Skin epidermis (tissue), 12 donors: Measurements from ENCODE around the gene SMIM5.
A peak's percentile ranks its signal among the peaks of the same experiment; 100 is the strongest.

ENCODE experiments used
- H3K27ac ChIP-seq, 21 experiments: fragments of 200-600 bp; sonication (generic) in 11 of 21; one replicate each; pipeline ENCODE4 v1.5.0; 2020; ENCODE audit warnings: mild to moderate bottlenecking in 3 of 21, inconsistent platforms in 2 of 21, moderate library complexity in 2 of 21
- H3K4me3 ChIP-seq, 7 experiments: fragments of 200-600 bp; sonication (generic) in 2 of 7; one replicate each; pipeline ENCODE4 v1.5.0; 2020; ENCODE audit warnings: inconsistent platforms in 2 of 7, mild to moderate bottlenecking in 2 of 7, moderate library complexity in 1 of 7

Gene SMIM5

DNA sequence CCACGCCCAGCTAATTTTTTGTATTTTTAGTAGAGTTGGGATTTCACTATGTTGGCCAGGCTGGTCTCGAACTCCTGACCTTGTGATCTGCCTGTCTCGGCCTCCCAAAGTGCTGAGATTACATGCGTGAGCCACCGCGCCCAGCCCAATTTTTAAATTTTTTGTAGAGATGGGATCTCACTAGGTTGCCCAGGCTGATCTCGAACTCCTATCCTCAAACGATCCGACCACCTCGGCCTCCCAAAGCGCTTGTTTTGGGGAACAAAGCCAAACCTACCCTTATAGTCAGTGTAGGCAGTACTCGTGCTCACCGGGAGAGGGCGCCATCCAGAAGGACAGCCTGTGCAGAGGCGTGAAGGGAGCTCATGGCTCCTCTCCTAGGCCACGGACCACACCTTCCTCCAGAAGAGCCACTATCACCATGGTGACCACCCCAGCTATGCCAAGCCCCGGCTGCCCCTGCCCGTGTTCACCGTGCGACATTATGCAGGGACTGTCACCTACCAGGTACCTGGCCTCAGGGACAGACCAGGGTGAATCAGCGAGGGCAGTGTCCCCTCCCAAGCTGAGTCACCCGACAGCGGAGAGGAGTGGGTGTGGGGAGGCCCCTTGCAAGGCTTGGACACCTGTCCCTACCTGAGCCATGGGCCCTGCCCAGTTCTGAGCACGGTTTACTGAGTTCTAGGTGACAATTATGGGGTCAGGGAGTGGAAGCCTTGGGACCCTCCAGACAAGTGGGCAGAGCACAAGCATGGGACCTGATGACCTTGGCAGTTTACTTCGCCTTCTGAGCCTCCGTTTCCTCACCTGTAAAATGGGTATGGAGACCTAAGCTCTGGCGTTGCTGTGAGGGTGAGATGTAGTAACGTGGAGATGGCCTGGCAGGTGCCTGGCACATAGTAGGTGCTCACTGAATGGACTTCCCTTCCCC lies 31.9 kb upstream of the SMIM5 start:
- Histone ChIP-seq H3K4me3 (no peak overlapping the region), H3K27ac (peak overlapping the region in 1 of 21 experiments; percentile 11)

DNA sequence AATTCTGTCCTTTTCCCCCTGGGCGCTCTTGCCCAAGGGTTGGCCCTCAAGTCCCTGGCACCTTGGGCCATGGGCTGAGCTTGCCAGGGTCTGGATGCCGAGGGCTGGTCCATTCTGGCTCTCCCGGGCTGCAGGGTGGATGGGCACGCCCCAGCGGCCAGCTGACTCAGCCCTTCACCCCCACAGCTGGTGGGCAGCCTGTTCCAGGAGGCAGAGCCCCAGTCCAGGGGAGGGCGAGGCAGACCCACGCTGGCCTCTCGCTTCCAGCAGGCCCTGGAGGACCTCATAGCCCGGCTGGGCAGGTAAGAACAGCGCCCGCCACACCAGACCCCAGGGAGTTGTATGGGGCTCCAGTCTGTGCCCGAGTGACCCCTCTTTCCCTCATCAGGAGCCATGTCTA lies 30.6 kb upstream of the SMIM5 start:
- H3K4me3 ChIP-seq, result no peak overlapping the region
- H3K27ac ChIP-seq, result peak overlapping the region in 3 of 21 experiments; percentile 25 to 61 (median 36)

DNA sequence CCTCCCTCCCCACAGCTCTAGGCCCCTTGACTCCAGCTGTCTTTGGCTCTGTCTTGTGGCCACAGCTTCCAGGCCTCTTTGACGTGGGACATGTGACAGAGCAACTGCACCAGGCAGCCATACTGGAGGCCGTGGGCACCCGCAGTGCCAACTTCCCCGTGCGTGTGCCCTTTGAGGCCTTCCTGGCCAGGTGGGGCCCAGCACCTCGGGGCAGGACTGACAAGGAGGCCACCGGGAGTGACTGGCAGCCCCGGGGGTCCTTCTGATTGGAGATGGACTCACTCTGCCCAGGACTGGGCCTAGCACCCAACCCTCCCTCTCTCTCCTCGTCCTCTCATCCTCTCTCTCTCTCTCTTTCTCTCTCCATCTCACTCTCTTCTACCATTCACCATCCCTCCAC lies 30.1 kb upstream of the SMIM5 start:
- H3K4me3 ChIP-seq, result no peak overlapping the region
- H3K27ac ChIP-seq, result peak overlapping the region in 6 of 21 experiments; percentile 0 to 63 (median 44)

DNA sequence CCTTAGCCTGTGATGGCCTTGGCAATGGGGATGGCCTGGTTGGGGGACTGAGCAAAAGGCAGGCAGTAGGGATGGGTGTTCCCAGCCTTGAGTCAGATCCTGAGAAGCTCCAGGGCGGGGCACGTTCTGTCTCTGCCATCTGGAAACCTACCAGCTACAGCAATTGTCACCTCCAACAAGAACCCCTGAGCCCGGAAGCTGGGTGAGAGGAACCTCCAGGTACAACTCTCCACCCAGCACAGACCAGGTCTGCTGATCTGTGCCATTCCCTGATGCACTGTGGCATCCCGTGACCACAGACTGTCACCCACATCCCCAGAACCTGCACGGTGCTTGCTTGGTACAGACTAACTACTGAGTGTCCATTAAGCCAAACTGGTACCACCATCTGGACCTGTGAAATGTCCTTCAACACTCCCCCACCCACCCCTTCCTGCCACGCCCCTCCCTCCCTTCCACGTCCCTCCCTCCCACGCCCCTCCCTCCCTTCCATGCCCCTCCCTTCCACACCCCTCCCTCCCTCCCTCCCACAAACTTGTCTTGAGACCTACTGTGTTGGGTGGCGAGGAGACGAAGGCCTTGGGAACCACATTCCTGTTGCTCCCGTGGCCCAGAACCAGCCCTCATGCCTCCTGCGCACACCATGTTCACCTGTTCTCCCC lies 29.1 kb upstream of the SMIM5 start:
- Histone ChIP-seq H3K4me3 (no peak overlapping the region), H3K27ac (peak overlapping the region in 10 of 21 experiments; percentile 19 to 63 (median 44))

DNA sequence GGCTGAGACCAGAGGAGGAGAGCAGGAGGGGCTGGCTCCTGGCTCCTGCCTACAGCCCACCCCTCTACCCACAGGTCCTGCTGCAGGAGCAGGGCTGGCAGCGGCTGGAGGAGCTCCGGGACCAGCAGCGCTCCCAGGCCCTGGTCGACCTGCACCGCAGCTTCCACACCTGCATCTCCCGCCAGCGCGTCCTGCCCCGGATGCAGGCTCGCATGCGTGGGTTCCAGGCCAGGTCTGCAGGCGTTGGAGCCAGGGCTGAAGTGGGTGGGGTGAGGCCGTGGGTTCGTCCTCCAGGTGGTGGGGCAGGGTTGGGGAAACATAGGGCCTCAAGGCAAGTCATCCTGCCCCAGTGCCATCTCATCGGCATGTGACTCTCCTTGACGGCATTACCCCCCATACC lies 27.4 kb upstream of the SMIM5 start:
- Histone ChIP-seq H3K27ac (no peak overlapping the region), H3K4me3 (no peak overlapping the region)

DNA sequence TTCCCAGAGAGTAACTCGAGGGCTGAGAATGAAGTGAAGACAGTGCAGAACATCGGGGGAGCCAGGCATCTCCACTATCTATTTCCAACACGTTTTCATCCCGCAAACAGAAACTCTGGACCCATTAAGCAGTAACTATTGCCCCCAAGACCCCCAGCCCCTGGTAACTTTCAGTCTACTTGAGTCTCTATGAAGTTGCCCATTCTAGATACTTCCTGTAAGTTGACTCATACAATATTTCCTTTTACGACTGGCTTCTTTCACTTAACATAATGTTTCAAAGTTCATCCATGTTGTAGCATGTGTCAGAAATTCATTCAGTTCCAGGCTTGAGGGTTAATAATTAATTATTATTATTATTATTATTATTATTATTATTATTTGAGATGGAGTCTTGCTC lies 26.1 kb upstream of the SMIM5 start:
- Histone ChIP-seq H3K27ac (no peak overlapping the region), H3K4me3 (no peak overlapping the region)

DNA sequence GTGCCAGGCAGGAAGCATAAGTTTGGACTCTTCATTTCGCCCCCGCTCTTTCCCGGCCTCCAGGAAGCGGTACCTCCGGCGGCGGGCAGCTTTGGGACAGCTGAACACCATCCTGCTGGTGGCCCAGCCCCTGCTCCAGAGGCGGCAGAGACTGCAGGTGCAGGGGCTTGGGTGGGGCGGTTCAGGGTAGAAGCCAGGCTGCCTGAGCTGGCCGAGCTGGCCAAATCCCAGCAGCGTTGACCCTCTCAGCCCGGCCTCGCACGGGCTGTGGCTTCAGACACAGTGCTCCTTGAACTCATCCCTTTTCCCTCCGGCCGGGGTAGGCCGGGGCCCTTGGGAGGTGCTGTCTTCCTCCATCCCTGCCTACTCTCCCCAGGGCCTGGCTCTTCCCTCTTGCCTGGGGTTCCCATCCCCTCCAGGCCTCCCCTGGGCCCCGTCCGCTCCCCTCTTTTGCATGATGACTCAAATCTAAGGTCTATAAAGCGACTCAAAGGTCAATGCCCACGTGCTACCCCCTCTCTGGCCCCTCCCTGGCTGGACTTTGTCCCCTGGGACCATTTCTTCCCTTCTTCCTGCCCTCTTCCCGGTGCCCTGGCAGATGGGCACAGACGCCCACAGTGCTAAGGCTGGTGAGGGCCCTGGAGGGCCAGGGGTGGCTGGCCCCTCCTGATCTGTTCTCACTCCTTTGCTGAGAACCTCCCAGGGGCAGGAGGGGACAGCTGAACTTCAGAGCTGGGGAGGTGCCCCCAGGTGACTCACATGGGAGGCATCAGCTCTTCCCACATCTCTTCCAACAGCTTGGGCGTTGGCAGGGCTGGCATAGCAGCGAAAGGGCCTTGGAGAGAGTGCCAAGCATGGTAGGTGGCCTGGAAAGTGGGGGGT lies 22.9 kb upstream of the SMIM5 start:
- Histone ChIP-seq H3K4me3 (no peak overlapping the region), H3K27ac (peak overlapping the region in 1 of 21 experiments; percentile 63)

DNA sequence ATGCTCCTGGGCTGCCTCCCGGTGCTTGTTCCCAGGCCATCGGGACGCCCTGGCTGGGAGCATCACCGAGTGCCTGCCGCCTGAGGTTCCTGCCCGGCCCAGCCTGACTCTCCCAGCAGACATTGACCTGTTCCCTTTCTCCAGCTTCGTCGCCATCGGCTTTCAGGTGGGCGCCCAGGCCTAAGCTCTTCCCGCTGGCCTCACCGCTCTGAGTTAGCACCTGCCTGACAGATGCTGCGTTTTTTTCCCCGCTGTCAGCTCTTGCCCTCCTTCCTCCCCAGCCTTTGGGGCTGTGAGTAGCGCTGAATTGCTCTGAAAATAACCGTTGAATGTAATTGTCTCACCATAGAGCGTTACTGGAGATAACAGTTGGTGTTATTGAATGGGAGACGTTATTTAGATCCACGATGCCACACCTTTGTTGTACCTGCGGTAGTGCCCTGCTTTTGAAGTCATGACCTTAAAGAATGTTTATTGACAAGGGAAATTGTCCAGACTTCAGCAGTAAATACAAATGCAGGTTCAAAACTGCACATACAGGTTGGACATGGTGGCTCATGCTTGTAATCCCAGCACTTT lies 21.3 kb upstream of the SMIM5 start:
- H3K27ac ChIP-seq, result no peak overlapping the region
- H3K4me3 ChIP-seq, result no peak overlapping the region

DNA sequence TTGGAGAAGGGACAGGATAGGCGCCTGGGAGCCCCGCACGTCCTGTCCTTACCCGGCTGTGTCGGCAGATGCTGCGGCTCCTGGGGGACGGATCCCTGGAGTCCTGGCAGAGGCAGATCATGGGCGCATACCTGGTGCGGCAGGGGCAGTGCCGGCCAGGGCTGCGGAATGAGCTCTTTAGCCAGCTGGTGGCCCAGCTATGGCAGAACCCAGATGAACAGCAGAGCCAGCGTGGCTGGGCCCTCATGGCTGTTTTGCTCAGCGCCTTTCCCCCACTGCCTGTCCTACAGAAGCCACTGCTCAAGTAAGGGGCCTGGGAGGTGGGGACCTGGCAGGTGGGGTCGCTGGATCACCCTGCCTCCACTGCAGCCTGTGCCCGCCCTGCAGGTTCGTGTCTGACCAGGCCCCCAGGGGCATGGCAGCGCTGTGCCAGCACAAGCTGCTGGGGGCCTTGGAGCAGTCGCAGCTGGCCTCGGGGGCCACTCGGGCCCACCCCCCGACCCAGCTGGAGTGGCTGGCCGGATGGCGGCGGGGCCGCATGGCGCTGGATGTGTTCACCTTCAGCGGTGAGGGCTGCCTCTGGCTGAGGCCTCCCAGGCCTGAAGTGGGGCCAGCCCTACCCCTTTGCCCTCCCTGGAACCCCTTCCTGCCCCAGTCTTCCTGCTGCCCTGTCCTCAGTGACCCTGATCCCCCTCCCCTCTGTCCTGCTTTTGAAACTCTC lies 20.2 kb upstream of the SMIM5 start:
- no peak overlapping the region for H3K27ac ChIP-seq

DNA sequence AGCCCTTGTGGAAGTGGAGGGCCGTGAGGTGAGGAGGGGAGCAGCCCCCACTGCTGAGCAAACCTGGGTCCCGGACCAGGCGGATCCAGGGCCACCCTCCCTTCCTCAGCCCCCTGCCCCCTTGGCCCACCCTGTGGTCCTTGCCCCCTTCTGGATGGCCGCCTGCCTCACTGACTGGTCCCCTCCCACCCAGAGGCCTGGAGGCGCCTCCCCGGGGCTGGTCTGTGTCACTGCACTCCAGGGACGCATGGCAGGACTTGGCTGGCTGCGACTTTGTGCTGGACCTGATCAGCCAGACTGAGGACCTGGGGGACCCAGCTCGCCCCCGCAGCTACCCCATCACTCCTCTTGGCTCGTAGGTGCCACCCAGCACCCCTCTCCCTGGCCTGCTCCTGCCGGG lies 19.2 kb upstream of the SMIM5 start:
- Histone ChIP-seq H3K27ac (no peak overlapping the region), H3K4me3 (no peak overlapping the region)

More for the DNA sequence above, 20.2 kb upstream of the SMIM5 start:
- H3K4me3 ChIP-seq, result no peak overlapping the region

DNA sequence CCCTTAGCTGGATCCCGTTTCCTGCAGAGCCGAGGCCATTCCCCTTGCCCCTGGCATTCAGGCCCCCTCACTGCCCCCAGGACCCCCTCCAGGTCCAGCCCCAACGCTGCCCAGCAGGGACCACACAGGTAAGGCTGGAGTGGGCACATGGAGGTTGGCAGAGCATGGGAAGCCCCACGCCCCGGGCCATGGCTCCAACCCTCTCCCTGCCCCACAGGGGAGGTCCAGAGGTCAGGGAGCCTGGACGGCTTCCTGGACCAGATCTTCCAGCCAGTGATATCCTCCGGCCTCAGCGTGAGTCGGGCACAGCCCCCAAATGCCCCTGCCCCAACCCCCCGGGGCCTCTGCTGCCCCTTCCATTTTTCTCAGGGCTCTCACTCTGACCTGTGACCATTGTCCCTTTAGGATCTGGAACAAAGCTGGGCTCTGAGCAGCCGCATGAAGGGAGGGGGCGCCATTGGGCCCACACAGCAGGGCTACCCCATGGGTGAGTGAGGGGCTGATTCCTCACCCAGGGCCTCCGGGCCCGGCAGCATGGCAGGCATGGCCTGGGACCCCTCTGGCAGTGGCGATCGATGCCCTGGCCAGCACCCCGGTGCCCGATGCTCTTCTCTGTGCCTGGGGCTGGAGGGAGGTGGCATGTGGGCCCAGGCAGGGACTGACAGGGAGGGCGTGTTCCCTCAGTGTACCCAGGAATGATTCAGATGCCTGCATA lies 18.5 kb upstream of the SMIM5 start:
- no peak overlapping the region for H3K27ac ChIP-seq
- no peak overlapping the region for H3K4me3 ChIP-seq

DNA sequence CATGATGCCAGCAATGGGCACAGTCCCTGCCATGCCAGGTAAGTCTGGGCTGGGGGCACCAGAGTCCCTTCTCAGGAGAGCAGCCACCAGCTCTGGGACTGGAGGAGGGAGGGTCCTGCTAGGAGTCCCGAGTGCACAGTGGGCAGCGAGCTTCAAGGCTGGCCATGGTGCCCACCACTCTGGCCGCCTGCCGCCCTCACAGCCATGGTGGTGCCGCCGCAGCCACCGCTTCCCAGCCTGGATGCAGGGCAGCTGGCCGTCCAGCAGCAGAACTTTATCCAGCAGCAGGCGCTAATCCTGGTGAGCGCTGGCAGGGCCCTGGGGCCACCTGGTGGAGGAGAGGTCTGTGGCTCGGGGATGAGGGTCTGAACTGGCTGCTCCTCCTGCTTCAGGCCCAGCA lies 17.9 kb upstream of the SMIM5 start:
- no peak overlapping the region for H3K27ac ChIP-seq
- H3K4me3 ChIP-seq, result no peak overlapping the region

DNA sequence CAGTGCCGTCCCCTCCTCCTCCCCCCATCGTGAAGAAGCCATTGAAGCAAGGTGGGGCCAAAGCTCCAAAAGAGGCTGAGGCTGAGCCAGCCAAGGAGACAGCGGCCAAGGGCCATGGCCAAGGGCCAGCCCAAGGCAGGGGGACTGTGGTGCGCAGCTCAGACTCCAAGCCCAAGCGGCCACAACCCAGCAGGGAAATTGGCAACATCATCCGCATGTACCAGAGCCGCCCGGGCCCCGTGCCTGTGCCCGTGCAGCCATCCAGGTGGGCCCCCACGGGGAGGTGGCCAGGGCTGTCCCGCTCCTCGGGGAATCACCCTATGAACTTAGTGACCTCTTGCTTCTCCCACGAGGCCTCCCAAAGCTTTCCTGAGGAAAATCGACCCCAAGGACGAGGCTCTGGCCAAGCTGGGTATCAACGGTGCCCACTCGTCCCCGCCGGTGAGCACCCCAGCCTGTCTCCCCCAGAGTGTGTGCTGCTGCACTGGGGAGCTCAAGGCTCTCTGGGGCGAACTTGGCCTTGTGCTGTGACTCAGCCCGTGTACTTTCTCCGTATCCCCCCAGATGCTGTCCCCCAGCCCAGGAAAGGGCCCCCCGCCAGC lies 16.6 kb upstream of the SMIM5 start:
- Histone ChIP-seq H3K27ac (no peak overlapping the region), H3K4me3 (no peak overlapping the region)

DNA sequence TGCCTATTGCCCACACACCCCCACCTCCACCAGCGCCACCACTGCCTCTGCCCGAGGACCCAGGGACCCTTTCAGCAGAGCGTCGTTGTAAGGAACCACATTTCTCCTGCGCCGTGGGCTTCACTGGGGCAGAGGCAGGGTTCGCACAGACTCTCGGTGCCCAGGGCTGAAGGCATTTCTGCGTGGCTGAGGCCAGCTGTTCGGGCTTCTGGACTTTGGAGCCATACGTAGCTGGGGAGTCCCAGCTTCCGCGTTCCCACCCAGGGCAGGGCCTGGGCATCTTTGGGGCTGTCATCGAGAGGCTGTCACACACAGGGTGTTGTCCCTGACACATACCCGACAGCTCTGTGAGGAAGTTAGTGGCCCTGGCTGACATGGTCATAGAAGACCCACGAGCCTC lies 16.0 kb upstream of the SMIM5 start:
- Histone ChIP-seq H3K27ac (no peak overlapping the region), H3K4me3 (no peak overlapping the region)

DNA sequence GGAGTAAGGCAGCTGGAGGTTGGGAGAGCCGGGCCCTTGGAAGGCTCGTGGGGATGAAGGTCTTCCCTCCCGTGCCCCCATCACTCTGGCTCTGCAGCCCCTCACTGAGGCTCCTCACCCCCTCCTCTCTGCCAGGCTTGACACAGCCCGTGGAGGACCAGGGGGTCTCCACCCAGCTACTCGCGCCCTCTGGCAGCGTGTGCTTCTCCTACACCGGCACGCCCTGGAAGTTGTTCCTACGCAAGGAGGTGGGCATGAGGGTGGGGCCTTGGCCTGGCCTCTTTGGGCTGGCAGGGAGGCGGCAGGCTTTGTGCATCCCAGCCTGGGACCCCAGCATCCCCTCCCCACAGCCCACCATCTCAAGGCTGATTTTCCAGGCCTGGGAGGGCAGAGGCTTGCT lies 15.6 kb upstream of the SMIM5 start:
- H3K4me3 ChIP-seq, result no peak overlapping the region
- H3K27ac ChIP-seq, result no peak overlapping the region

DNA sequence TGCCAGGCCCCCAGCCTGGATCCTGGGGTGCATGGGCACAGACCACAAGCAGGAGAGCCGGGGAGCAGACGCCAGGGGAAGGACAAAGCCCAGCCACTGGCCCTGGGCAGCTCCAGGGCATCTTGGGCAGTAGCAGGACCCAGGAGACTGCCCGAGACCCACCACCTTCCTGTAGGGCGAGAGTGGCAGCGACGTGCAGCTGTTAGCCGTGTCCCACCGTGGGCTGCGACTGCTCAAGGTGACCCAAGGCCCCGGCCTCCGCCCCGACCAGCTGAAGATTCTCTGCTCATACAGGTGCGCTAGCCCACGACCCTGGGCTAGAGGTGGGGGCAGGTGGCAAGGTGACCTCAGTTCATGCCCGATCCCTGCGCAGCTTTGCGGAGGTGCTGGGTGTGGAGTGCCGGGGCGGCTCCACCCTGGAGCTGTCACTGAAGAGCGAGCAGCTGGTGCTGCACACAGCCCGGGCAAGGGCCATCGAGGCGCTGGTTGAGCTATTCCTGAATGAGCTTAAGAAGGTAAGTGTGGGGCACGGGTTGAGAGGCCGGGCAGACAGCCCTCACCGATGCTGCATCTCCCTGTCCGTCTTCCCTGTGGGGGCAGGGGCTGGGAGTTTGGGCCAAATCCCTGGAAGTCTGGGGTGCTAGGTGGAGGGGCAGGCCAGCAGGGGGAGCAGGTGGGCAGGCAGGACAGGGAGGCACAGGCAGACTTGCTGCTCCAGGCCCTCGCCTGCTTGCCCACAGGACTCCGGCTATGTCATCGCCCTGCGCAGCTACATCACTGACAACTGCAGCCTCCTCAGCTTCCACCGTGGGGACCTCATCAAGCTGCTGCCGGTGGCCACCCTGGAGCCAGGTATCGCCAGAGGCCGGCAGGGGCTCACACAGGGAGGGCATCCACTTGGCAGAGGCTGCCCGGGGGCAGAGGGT lies 13.5 kb upstream of the SMIM5 start:
- Histone ChIP-seq H3K27ac (no peak overlapping the region), H3K4me3 (no peak overlapping the region)

DNA sequence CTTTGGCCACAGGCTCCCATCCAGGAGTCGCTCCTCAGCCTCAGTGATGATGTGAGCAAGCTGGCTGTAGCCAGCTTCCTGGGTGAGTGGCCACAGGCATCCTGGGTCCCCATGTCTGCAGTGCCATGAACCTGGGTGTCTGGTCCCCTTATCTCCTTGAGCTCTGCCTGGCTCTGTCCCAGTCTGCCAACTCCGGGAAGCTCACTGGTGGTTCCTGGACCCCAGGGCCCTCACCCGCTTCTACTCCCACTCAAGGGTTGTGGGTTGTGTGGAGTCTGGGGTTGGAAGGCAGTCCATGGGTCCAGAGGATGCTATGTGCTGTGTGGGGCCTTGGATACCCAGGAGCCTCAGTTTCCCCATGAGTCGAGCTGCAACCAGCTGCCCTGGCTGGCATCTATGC lies 11.7 kb upstream of the SMIM5 start:
- Histone ChIP-seq H3K27ac (no peak overlapping the region), H3K4me3 (no peak overlapping the region)
